ENCODE results near the gene RCSD1.

DNA sequence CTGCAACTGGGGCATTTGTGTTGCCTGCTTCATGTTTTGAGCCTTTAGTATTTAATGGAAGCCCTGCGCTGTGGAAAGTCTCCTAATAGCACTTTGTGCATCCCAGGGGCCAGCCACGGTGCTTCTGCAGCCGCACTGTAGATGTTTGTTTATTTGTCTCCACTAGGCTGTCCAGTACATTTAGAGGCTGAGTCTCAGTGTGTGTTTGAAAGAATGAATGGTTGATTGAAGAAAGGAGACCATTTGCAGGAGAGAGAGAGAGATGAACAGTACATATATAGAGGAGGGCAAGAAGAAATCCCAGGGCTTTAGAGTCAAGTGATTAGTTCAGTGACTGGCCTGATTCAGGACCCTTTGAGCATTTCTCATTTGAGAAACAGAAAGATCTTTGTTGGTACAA, 125.6 kb downstream of the RCSD1 start:
- TF ChIP-seq, protein P1, sequence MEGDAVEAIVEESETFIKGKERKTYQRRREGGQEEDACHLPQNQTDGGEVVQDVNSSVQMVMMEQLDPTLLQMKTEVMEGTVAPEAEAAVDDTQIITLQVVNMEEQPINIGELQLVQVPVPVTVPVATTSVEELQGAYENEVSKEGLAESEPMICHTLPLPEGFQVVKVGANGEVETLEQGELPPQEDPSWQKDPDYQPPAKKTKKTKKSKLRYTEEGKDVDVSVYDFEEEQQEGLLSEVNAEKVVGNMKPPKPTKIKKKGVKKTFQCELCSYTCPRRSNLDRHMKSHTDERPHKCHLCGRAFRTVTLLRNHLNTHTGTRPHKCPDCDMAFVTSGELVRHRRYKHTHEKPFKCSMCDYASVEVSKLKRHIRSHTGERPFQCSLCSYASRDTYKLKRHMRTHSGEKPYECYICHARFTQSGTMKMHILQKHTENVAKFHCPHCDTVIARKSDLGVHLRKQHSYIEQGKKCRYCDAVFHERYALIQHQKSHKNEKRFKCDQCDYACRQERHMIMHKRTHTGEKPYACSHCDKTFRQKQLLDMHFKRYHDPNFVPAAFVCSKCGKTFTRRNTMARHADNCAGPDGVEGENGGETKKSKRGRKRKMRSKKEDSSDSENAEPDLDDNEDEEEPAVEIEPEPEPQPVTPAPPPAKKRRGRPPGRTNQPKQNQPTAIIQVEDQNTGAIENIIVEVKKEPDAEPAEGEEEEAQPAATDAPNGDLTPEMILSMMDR (IDR thresholded peaks at IDR 0.05): no peak
- no peak for TF ChIP-seq POLR2A (IDR thresholded peaks at IDR 0.05)

Measured in testis (tissue), 2 donors.